Measurements from ENCODE around the gene DISC1.

DISC1 gene

GRCh38 chr1:231597971-231598370 is 28.6 kb upstream of the DISC1 start:
- no peak for DNase-seq (ENCODE audit: low read depth)
- H3K4me3 ChIP-seq (ENCODE audit: low read depth, low read length) = no peak overlapping the region
- no peak for TF ChIP-seq CTCF (conservative IDR thresholded peaks at IDR 0.05; ENCODE audit: low read depth, low read length)

GRCh38 chr1:231600458-231600976 is 26.1 kb upstream of the DISC1 start:
- no peak overlapping the region for H3K4me3 ChIP-seq (ENCODE audit: low read depth, low read length)
- peak; percentile 66 for DNase-seq (ENCODE audit: low read depth)
- no peak for TF ChIP-seq CTCF (conservative IDR thresholded peaks at IDR 0.05; ENCODE audit: low read depth, low read length)

- DNase-seq (ENCODE audit: low read depth) = peak; percentile 61
- no peak overlapping the region for H3K4me3 ChIP-seq (ENCODE audit: low read depth, low read length)
- TF ChIP-seq CTCF (conservative IDR thresholded peaks at IDR 0.05; ENCODE audit: low read depth, low read length) = no peak
Measured at GRCh38 chr1:231601824-231602672, 24.5 kb upstream of the DISC1 start.

- TF ChIP-seq CTCF (conservative IDR thresholded peaks at IDR 0.05; ENCODE audit: low read depth, low read length) = no peak
- H3K4me3 ChIP-seq (ENCODE audit: low read depth, low read length) = no peak overlapping the region
- DNase-seq (ENCODE audit: low read depth) = no peak
Measured at GRCh38 chr1:231602673-231602984, 24.0 kb upstream of the DISC1 start.

- TF ChIP-seq CTCF (conservative IDR thresholded peaks at IDR 0.05; ENCODE audit: low read depth, low read length) = peak; percentile 76
- H3K4me3 ChIP-seq (ENCODE audit: low read depth, low read length) = peak overlapping the region; percentile 59
- peak; percentile 74 for DNase-seq (ENCODE audit: low read depth)
Measured at GRCh38 chr1:231603598-231604275, 22.9 kb upstream of the DISC1 start.

- DNase-seq (ENCODE audit: low read depth) = no peak
- no peak for TF ChIP-seq CTCF (conservative IDR thresholded peaks at IDR 0.05; ENCODE audit: low read depth, low read length)
- H3K4me3 ChIP-seq (ENCODE audit: low read depth, low read length) = no peak overlapping the region
Measured at GRCh38 chr1:231604276-231604621, 22.3 kb upstream of the DISC1 start.
